ENCODE results near the gene CREBRF. TPM values are rescaled to one million over a fixed set of nuclear protein-coding genes. Genes with fewer than 3 reads are reported as not detected.
"Not testable (repeated sequence)": the region's sequence is repeated elsewhere in the genome, so short reads cannot be mapped to it uniquely, and the experiment has no call there.

Gene CREBRF
- 10 to 100 TPM in 5 of 12 donors, 1 to 10 TPM in 6, not detected in 1; 6.6 to 11.8 (median 9.5) TPM for polyA plus RNA-seq (ENCODE audit: insufficient read length in 12 of 12)
- long read RNA-seq, donor 1, partial matches to known transcripts = 0 of 4 reads
- long read RNA-seq, donor 1, other reads (novel, unspliced or antisense) = 0 of 4 reads
- long read RNA-seq, donor 2, full-length matches to known transcripts = 1 of 1 reads
- long read RNA-seq, donor 2, partial matches to known transcripts = 0 of 1 reads
- long read RNA-seq, donor 2, other reads (novel, unspliced or antisense) = 0 of 1 reads
- long read RNA-seq, donor 3 = 0 reads
- long read RNA-seq, donor 4 = 0 reads
- long read RNA-seq, donor 5, full-length matches to known transcripts = 2 of 2 reads
- long read RNA-seq, donor 5, partial matches to known transcripts = 0 of 2 reads
- long read RNA-seq, donor 5, other reads (novel, unspliced or antisense) = 0 of 2 reads
- long read RNA-seq, donor 6, partial matches to known transcripts = 0 of 1 reads
- long read RNA-seq, donor 6, other reads (novel, unspliced or antisense) = 0 of 1 reads
- long read RNA-seq, donor 7, partial matches to known transcripts = 5 of 7 reads
- long read RNA-seq, donor 7, other reads (novel, unspliced or antisense) = 0 of 7 reads
- long read RNA-seq, donor 8, partial matches to known transcripts = 0 of 1 reads
- long read RNA-seq, donor 8, other reads (novel, unspliced or antisense) = 0 of 1 reads
- long read RNA-seq, donor 9 = 0 reads
- long read RNA-seq, donor 10, full-length matches to known transcripts = 2 of 9 reads
- long read RNA-seq, donor 10, partial matches to known transcripts = 7 of 9 reads
- long read RNA-seq, donor 10, other reads (novel, unspliced or antisense) = 0 of 9 reads
- long read RNA-seq, donor 11, full-length matches to known transcripts = 3 of 3 reads
- long read RNA-seq, donor 11, partial matches to known transcripts = 0 of 3 reads
- long read RNA-seq, donor 11, other reads (novel, unspliced or antisense) = 0 of 3 reads

- DNase-seq = peak; percentile 96
Observed at GRCh38 chr5:173055983-173056782, at the start of gene CREBRF. Gene CREBRF (plus strand): TSS chr5:173056352. CDS start chr5:173080776, 24,424 bp downstream.

- no peak for DNase-seq
Observed at GRCh38 chr5:173010021-173010420, 46.1 kb upstream of the CREBRF start.

GRCh38 chr5:173010547-173011464, 45.3 kb upstream of the CREBRF start:
- DNase-seq = peak; percentile 19

- no peak for DNase-seq
Observed at GRCh38 chr5:173011566-173011965, 44.6 kb upstream of the CREBRF start.

- no peak for DNase-seq
Observed at GRCh38 chr5:173012882-173013281, 43.3 kb upstream of the CREBRF start.

GRCh38 chr5:173014671-173015070, 41.5 kb upstream of the CREBRF start:
- no peak for DNase-seq

- no peak for DNase-seq
Observed at GRCh38 chr5:173015192-173015591, 41.0 kb upstream of the CREBRF start.

GRCh38 chr5:173015598-173016455, 40.3 kb upstream of the CREBRF start:
- DNase-seq = no peak

GRCh38 chr5:173016598-173017046, 39.5 kb upstream of the CREBRF start:
- peak; percentile 46 for DNase-seq

- DNase-seq = not testable (repeated sequence)
Observed at GRCh38 chr5:173017087-173017486, 39.1 kb upstream of the CREBRF start.

GRCh38 chr5:173018358-173018757, 37.8 kb upstream of the CREBRF start:
- DNase-seq = no peak

- no peak for DNase-seq
Observed at GRCh38 chr5:173020154-173020581, 36.0 kb upstream of the CREBRF start.

- no peak for DNase-seq
Observed at GRCh38 chr5:173020643-173021042, 35.5 kb upstream of the CREBRF start.

- DNase-seq = no peak
Observed at GRCh38 chr5:173025651-173026050, 30.5 kb upstream of the CREBRF start.

GRCh38 chr5:173027905-173028304, 28.2 kb upstream of the CREBRF start:
- DNase-seq = no peak

- no peak for DNase-seq
Observed at GRCh38 chr5:173028811-173029327, 27.3 kb upstream of the CREBRF start.

- no peak for DNase-seq
Observed at GRCh38 chr5:173029499-173029921, 26.6 kb upstream of the CREBRF start.

GRCh38 chr5:173032096-173032495, 24.1 kb upstream of the CREBRF start:
- not testable (repeated sequence) for DNase-seq

- DNase-seq = no peak
Observed at GRCh38 chr5:173032730-173033129, 23.4 kb upstream of the CREBRF start.

Data from muscle of arm (tissue), 14 donors.